NCI-H526 treated with DMSO at 0.1 percent for 48 hours (cell line): ENCODE data around the gene CECR2.
"Not testable (repeated sequence)": the region's sequence is repeated elsewhere in the genome, so short reads cannot be mapped to it uniquely, and the experiment has no call there.

ENCODE experiments used
- DNase-seq: peaks from one replicate; lab custom pipeline; 2025; lab: John Stamatoyannopoulos, UW

The CECR2 gene

DNA sequence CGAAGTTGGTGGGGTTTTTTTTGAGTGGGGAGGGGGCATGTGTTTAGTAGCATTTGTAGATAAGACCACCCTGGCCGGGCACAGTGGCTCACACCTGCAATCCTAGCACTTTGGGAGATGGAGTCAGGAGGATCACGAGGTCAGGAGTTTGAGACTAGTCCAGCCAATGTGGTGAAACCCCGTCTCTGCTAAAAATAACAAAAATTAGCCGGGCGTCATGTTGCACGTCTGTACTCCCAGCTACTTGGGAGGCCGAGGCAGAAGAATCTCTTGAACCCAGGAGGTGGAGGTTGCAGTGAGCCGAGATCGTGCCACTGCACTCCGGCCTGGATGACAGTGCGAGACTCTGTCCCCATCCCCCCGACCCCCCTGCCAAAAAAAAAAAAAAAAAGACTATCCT is 34.6 kb downstream of the CECR2 start:
- DNase-seq: no peak

DNA sequence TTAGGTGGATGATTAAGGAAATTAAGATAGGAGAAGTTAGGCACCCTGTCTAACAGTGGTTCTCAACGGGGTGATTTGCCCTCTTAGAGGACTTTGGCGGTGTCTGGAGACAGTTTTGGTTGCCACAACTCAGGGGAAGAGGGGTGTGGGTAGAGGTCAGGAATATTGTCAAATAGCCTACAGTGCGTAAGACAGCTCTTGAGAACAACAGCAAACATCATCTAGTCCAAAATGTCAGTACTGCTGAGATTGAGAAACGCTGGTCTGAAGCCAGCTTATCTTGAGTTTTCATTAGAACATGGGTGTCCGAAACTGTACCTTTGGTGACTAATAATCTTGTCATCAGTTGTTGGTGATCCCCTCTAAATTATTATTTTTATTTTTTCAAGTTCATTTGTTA is 38.4 kb downstream of the CECR2 start:
- no peak for DNase-seq

DNA sequence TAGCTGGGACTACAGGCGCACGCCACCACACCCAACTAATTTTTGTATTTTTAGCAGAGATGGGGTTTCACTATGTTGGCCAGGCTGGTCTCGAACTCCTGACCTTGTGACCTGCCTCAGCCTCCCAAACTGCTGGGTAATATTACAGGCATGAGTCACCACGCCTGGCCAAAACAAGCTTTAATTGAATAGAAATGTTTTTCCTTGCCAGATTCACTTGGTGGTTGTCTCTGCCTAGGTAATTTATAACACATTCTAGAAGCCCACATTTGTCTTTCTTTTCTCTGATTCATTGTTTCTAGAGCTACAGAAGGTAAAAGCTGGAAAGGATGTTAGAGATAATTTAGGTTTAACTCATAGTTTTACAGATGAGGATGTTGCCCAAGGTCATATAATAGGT is 41.3 kb downstream of the CECR2 start:
- no peak for DNase-seq

DNA sequence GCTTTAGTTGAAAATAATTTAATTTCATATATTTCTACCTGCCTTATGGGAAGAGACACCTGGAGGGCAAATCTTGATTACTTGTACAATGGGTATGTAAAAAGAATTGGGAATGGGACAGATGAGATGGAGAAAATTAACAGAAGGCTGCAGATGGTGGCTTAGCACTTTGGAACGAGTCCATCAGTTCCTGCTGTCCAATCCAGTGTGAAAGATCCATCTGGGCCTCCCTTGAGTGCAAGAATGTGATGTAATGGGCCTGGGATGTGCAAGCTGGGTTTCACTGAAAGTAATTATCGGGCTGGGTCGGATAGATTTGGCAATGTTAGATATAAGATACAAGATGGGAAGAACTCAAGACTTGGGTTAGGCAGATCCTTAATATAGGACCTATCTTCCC is 42.0 kb downstream of the CECR2 start:
- DNase-seq: no peak

DNA sequence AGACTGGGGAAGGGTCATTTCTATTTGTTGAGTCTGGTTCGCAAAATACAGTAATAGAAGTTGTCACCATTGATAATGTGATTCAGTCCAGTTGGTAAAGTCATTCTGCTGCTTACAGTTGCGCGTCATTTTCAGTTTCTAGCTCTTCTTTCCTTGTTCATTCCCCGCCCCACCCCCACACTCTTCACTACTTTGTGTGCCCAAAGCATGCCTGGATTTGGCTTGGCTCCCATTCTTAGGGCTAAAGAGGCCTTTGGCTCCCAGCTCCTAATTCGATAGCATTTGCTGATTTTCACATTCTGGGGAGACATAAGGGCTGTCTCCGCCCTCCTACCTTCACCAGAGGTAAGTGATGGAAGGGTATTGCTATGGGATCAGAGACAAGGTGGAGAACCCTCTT is 43.0 kb downstream of the CECR2 start:
- DNase-seq: no peak

DNA sequence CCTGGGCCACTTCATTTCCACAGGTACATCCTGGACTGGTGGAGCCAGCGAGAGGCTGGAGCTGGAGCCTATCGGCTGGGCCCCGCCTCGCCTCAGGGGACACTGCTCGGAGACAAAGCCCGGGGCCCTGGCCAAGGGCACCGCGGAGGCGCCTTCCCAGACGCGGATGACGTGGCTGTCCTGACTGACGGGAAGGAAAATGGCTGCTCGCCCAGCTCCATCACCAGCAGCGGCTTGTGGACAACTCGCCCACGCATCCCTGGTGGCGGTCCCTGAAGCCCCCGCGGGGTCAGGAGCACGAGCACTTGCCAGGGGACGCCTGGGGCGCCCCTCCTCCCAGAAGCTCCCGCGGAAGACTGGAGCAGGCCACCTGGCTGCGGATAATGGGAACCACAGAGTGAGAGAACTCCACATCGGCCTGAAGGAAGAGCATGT is 49.6 kb downstream of the CECR2 start:
- no peak for DNase-seq

DNA sequence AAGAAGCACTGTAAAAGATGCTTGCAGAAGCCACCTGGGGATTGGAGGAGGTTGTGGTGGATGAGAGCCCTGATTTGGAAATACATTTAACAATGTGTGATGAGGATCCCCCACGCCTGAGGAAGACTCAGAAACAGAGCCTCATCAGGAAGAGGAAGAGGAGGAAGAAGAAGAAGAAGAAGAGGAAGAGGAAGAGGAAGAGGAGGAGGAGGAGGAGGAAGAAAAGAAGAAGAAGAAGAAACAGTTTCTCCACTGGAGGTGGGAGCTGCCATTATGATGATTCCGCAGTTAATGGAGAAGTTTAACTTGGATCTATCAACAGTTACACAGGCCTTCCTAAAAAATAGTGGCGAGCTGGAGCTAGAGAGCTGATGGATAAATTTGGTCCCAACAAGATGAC is 50.1 kb downstream of the CECR2 start:
- DNase-seq: no peak

DNA sequence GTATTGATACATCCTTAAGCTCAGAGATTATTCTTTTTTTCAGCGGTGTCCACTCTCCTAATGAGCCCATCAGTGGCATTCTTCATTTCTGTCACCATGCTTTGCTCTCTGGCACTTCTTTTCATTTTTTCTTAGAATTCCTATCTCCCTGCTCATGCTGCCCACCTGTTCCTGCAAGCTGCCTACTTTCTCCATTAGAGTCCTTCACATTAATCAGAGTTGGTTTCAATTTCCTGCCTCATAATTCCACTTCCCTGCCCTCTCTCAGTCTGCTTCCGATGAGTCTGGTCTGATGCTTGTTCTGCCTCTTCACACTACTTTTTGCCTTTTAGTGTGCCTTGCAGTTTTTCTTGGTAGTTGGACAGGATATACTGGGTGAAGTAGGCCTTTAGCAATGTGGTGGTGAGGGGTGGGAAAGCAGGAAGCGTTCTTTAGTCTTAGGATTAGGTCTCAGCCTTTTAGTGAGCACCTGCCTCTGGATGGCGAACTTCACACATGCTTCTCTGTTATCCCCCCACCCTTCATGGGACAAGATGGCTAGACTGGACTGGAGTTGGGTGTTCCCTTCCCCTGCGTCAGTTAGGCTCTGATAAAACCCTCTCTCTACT is 53.6 kb downstream of the CECR2 start:
- DNase-seq: no peak

DNA sequence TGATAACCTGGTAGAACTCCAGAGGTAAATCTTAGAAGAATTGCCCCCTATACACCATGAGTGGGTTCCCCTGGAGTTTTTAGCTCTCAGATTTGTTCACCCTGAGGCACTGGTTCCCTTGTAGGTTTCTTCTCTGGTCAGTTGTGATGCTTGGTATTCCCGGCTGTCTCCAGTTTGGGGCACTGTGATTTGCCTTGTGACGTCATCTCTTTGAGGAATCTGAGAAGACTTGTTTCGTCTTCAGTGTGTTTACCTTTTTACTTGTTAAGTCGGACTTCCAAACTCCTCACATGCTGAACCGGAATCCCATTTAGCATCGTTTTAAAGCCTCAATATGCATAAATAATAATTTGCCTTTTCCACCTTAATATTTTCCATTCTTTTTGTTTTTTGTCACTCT is 54.4 kb downstream of the CECR2 start:
- DNase-seq: no peak

DNA sequence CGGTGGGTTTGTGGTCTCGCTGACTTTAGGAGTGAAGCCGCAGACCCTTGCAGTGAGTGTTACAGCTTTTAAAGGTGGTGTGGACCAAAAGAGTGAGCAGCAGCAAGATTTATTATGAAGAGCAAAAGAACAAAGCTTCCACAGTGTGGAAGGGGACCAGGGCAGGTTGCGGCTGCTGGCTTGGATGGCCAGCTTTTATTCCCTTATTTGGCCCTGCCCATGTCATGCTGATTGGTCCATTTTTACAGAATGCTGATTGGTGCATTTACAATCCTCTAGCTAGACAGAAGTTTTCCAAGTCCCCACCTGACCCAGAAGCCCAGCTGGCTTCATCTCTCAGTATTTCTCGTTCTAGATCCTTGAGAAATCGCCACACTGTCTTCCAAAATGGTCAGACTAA is 58.3 kb downstream of the CECR2 start:
- DNase-seq: not testable (repeated sequence)

DNA sequence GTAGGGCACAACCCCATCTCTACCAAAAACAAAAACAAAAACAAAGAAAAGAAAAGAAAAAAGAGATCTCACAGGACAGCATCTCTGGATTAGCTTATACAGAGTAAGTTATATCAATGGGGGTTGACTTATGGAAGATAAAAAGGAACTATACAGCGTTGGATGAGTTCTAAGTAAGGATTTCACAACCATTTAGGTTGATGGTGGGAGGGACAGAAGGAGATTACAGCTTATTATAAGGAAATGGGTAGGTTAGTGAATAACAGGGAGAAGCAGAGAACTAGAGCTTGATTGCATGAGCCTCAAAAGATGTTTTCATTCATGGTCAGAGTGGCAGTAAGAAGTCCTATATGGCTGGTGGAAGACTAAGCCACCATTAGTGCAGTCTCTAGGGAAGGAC is 60.3 kb downstream of the CECR2 start:
- DNase-seq: no peak

DNA sequence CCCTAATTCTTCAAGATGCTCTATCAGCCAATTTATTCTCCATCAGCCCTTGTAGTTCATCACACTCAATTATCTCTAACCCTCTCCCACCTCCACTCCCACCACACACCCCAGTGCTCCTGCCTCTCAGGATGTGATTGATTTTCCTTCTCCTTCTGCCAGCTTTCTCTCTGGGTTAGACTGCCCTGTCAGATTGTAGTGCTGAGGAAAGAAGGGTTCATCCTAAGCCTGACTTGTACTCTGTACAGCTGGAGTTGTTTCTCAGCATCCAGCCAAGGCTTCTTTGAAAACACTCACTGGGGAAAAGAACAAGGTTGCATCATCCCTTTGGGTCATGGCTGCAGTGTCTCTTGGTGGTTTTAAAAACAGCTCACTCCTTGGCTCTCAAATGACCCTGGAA is 61.2 kb downstream of the CECR2 start:
- DNase-seq: no peak

DNA sequence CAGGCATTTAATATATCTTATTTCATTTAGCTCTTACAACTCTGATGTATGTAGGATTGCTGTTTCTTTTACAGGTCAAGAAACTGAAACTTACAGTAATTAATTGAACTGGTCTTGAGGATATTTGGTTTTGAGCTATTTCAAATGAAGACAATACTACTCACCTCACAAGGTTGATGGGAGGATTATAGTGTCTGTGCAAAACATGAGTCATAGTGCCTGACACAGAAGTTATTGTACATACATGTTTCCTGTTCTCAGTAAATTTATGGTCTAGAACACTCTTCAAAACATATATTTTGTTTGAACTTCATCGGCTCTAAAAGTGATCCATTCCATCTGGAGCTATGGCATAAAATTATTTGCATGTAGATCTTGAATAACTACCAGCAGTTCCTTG is 61.9 kb downstream of the CECR2 start:
- DNase-seq: no peak

DNA sequence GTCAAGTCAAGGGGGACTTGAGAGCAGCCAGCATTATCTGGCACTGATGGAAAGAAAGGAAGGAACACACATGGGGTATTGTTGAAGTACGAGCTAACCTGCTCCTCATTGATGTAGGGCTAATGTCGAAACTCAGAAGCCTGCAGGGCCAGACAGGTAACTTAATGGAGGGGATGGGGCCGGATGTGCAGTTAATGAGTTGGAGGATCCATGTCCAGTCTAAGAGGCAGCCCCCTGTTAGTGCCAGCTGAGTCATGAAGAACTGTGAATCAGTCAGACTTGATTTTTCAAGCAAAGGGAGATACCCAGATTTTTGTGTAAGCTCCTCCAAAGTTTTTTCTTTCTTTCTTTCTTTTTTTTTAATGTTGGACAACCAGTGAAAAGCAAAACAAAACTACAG is 65.6 kb downstream of the CECR2 start:
- DNase-seq: no peak

DNA sequence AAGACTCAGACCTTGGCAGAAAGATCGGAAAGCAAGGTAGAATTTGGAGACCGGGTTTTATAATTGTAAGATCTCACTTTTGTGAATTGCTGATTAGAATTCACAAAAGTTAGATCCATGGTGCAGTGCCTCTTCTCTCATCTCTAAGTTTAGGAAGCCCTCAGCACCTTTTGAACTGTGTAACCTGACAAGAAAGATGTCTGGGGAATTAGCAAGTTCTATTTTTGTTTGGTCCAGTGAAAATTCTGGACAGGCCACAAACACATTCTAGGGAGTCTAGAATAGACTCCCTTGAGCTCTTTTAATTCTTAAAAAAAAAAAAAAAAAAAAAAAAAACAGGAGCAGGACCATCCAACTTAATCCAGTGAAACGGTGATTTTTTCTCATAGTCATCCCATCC is 66.1 kb downstream of the CECR2 start:
- no peak for DNase-seq

DNA sequence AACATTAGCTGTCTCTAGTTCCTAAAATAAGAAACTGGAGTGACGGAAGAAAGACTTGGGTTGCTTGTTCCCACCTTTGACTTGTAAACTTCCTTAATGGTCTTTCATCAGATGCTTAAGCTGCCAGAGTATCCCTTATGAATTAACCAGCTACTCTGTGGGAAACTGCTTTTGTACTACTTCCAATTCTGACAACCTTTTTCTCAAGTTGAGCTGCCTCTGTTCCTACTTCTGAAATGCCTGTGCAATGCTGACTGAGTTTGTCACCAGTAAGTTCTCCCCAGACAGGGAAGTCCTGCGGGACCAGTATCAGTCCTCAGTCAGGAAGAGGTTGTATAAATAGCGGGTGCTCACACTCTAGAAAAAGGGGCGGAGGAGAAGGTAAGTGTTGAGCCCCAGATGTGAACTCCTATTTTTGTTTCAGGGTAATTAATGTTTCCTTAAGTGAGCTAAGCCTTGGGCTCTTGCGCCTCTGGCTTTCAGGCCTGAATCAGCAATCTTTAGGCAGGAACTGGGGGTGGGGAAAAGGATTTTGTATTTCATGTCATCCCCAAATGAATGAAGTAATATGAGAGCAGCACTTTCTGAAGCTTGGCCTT is 67.2 kb downstream of the CECR2 start:
- no peak for DNase-seq

DNA sequence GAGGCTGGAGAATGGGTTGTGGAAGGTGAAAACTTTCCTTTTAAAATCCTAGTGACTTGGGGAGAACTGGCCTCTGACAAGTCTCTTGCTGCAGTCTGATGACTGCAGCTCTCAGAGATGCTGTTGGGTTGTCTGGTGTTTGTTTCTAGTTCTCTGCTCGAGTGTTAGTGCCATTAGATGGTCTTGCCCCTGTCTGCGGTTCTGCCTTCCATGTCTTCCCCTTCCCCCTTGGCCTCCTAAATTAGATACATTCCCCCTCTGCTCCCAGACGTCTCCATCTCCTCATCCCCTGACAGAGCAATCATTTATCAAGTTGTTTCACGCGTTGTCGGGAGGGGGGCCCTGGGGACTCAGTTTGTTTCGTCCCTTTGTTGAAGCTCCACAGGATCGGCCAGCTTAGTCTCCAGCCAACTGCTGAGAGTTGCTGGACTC is 67.7 kb downstream of the CECR2 start:
- no peak for DNase-seq

DNA sequence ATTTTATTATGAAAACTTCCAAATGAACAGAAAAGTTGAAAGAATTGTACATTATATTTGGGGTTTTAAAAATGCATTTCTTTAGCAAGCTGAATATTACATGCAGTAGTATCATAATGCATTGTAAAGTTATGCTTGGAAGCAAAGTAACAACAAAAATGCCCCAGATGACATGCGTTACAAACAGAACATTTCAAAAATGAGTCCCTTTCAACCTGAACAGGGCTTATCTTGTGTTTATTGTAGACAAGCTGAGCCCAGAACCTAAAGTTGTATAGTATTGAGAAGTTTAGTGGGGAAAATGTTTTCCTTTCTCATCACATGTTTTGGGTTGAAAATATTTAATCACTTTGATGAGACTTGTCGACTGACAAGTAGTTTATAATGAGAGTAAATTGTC is 68.8 kb downstream of the CECR2 start:
- no peak for DNase-seq

DNA sequence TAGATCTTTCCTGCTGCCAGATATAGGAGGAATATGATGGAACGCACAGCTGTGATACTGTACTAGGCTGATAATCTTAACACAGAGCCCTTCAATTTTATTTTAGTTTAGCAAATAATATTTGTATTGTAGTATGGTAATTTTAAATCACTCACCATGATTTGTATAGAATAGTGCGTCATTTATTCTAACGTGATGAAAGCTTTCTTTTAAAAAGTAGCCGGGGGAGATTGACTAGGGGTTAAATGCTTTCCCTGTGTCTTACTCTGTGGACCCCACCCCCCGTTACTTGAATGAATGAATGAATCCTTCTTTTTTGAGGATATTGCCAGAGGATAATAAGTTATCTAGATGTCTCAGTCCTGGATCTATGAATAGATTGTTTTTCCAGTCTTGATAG is 72.1 kb downstream of the CECR2 start:
- no peak for DNase-seq

DNA sequence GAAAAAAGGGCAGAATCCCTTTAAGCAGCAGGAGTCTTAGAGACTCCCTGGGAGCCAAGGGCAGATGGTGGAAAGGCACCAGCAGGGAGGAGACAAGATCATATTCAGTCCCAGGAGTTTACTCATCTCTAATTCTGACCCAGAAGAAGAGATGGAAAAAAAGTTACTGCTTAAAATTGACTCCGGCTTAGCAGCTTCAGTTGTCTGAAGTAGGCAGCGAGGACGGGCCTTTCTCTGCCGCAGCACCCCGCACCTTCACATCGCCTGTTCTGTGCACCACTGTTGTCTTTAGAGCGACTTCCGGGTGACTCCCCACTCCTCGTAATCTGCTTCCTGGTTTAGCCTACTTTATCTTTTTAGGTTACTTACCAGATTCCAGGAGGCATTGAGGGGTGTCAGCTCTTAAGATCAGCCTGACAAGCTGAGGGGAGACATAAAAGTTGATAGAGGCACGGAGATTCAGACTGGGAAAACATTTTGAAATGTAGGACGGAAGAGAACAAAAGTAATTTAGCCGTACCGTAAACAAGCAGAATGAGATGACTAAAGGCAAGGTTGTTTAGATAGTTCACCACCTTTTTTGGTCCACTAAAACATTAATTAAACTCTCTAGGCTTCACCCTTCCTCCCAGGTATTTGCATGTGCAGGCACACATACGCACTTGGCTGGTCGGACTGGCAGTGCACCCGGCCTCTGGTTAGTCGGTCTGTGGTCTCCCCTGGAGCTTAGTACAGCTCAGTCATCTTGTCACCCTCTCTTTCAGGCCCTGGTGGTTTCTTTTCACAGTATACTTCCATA is 74.3 kb downstream of the CECR2 start:
- DNase-seq: no peak

DNA sequence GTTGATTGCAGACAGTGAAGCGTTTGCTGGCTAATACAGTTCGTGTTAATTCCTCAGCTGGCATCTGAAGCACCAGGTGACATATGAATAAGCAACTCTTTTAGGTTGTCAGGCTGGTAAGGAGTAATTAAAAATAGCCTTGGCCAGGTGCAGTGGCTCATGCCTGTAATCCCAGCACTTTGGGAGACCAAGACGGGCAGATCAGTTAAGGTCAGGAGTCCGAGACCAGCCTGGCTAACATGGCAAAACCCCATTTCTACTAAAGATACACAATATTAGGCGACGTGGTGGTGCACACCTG is 74.9 kb downstream of the CECR2 start:
- no peak for DNase-seq

DNA sequence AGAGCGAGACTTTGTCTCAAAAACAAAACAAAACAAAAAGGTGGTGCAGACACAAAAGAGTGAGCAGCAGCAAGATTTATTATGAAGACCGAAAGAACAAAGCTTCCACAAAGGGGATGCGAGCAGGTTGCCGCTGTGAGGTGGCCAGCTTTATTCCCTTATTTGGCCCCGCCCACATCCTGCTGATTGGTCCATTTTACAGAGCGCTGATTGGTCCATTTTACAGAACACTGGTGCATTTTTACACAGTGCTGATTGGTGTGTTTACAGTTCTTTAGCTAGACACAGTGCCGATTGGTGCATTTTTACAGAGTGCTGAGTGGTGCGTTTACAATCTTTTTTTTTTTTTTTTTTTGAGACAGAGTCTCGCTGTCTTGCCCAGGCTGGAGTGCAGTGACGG is 77.4 kb downstream of the CECR2 start:
- no peak for DNase-seq

DNA sequence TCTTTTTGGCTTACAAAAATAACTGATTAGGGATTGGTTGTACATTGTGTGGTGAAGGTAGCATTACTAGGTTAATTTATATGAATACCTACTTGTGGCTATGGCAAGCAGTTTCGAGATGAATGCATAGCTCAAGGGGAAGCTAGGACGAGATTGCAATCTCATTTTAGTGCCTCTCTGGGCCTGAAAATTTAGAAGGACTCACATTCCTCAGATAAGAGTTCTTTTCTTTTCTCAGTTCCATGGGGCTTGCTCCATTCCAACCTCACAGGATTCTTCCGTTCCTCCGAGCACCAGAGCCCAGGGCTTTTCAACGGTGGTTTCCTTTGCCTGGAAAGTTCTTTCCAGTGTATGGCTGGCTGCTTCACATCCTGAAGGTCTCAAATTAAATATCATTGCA is 82.1 kb downstream of the CECR2 start:
- DNase-seq: no peak

DNA sequence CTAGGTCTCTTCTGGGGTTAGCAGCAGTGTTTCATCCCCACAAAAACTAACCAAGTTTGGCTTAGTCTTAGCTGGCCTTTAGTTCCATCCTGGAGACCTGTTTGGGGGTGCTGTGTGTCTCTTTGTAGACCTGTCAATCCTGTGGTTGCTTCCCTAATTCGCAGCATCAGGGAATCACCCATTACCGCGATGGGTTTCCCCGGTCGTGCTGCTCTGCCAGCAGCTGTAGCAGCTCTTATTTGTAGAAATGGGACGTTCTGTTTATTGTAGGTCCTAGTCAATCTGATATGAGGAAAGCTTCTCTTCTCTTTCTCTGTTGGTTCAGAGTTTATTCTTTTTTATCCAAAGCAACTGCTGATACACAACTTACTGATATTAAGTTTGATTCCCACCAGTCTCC is 91.6 kb downstream of the CECR2 start:
- no peak for DNase-seq
